ENCODE measurements around the gene FLNB.

The FLNB gene

GRCh38 chr3:58035524-58036255, 27.5 kb downstream of the FLNB start:
- DNase-seq (ENCODE audit: low spot score in 2 of 2) (no peak), ATAC-seq (replicated peaks; ENCODE audit: extremely low read depth, poor library complexity, severe bottlenecking) (no peak)
- H3K4me1 Mint-ChIP-seq, result peaks cover 20% of the 10 kb centered on the region
- H3K27me3 Mint-ChIP-seq, result no peaks in the 10 kb centered on the region
- no peaks in the 10 kb centered on the region for H3K9me3 Mint-ChIP-seq
- peak overlapping the region; percentile 96 for H3K27ac Mint-ChIP-seq (ENCODE audit: low read depth)
- peaks cover 3% of the 10 kb centered on the region for H3K36me3 Mint-ChIP-seq (ENCODE audit: insufficient read depth)
- peak overlapping the region; percentile 57 for H3K4me3 Mint-ChIP-seq

GRCh38 chr3:58036293-58037032, 28.2 kb downstream of the FLNB start:
- Mint-ChIP-seq H3K27ac (ENCODE audit: low read depth) (peak overlapping the region; percentile 96), H3K36me3 (ENCODE audit: insufficient read depth) (peaks cover 5% of the 10 kb centered on the region), H3K9me3 (no peaks in the 10 kb centered on the region), H3K27me3 (no peaks in the 10 kb centered on the region), H3K4me3 (no peak overlapping the region), H3K4me1 (peaks cover 28% of the 10 kb centered on the region)
- ATAC-seq (replicated peaks; ENCODE audit: extremely low read depth, poor library complexity, severe bottlenecking) (no peak), DNase-seq (ENCODE audit: low spot score in 2 of 2) (no peak)

- Mint-ChIP-seq H3K27ac (ENCODE audit: low read depth) (peak overlapping the region; percentile 54), H3K4me3 (no peak overlapping the region), H3K4me1 (peaks cover 34% of the 10 kb centered on the region), H3K27me3 (no peaks in the 10 kb centered on the region), H3K9me3 (no peaks in the 10 kb centered on the region), H3K36me3 (ENCODE audit: insufficient read depth) (peaks cover 3% of the 10 kb centered on the region)
- DNase-seq (ENCODE audit: low spot score in 2 of 2), result no peak
- no peak for ATAC-seq (replicated peaks; ENCODE audit: extremely low read depth, poor library complexity, severe bottlenecking)
Measured at GRCh38 chr3:58037141-58037910, 29.1 kb downstream of the FLNB start.

- ATAC-seq (replicated peaks; ENCODE audit: extremely low read depth, poor library complexity, severe bottlenecking), result no peak
- Mint-ChIP-seq H3K27ac (ENCODE audit: low read depth) (no peak overlapping the region), H3K27me3 (no peaks in the 10 kb centered on the region), H3K4me3 (no peak overlapping the region), H3K4me1 (peaks cover 34% of the 10 kb centered on the region), H3K9me3 (no peaks in the 10 kb centered on the region), H3K36me3 (ENCODE audit: insufficient read depth) (peaks cover 3% of the 10 kb centered on the region)
- DNase-seq (ENCODE audit: low spot score in 2 of 2), result no peak
Measured at GRCh38 chr3:58038675-58039292, 30.6 kb downstream of the FLNB start.

GRCh38 chr3:58039601-58040000, 31.4 kb downstream of the FLNB start:
- H3K36me3 Mint-ChIP-seq (ENCODE audit: insufficient read depth), result peaks cover 3% of the 10 kb centered on the region
- H3K27me3 Mint-ChIP-seq, result no peaks in the 10 kb centered on the region
- H3K4me3 Mint-ChIP-seq, result no peak overlapping the region
- no peak for ATAC-seq (replicated peaks; ENCODE audit: extremely low read depth, poor library complexity, severe bottlenecking)
- no peaks in the 10 kb centered on the region for H3K9me3 Mint-ChIP-seq
- no peak overlapping the region for H3K27ac Mint-ChIP-seq (ENCODE audit: low read depth)
- DNase-seq (ENCODE audit: low spot score in 2 of 2), result no peak
- H3K4me1 Mint-ChIP-seq, result peaks cover 33% of the 10 kb centered on the region

GRCh38 chr3:58041182-58041825, 33.1 kb downstream of the FLNB start:
- H3K27me3 Mint-ChIP-seq, result no peaks in the 10 kb centered on the region
- DNase-seq (ENCODE audit: low spot score in 2 of 2), result no peak
- no peak overlapping the region for H3K27ac Mint-ChIP-seq (ENCODE audit: low read depth)
- H3K36me3 Mint-ChIP-seq (ENCODE audit: insufficient read depth), result peaks cover 1% of the 10 kb centered on the region
- H3K4me1 Mint-ChIP-seq, result peaks cover 16% of the 10 kb centered on the region
- no peak for ATAC-seq (replicated peaks; ENCODE audit: extremely low read depth, poor library complexity, severe bottlenecking)
- H3K9me3 Mint-ChIP-seq, result no peaks in the 10 kb centered on the region
- no peak overlapping the region for H3K4me3 Mint-ChIP-seq

GRCh38 chr3:58041826-58042324, 33.7 kb downstream of the FLNB start:
- Mint-ChIP-seq H3K4me3 (no peak overlapping the region), H3K27ac (ENCODE audit: low read depth) (no peak overlapping the region), H3K27me3 (no peaks in the 10 kb centered on the region), H3K9me3 (no peaks in the 10 kb centered on the region), H3K4me1 (peaks cover 13% of the 10 kb centered on the region), H3K36me3 (ENCODE audit: insufficient read depth) (peaks cover 1% of the 10 kb centered on the region)
- DNase-seq (ENCODE audit: low spot score in 2 of 2) (no peak), ATAC-seq (replicated peaks; ENCODE audit: extremely low read depth, poor library complexity, severe bottlenecking) (no peak)

- no peaks in the 10 kb centered on the region for H3K9me3 Mint-ChIP-seq
- H3K36me3 Mint-ChIP-seq (ENCODE audit: insufficient read depth), result peaks cover 1% of the 10 kb centered on the region
- H3K27ac Mint-ChIP-seq (ENCODE audit: low read depth), result no peak overlapping the region
- ATAC-seq (replicated peaks; ENCODE audit: extremely low read depth, poor library complexity, severe bottlenecking) (no peak), DNase-seq (ENCODE audit: low spot score in 2 of 2) (no peak)
- peaks cover 13% of the 10 kb centered on the region for H3K4me1 Mint-ChIP-seq
- H3K27me3 Mint-ChIP-seq, result no peaks in the 10 kb centered on the region
- H3K4me3 Mint-ChIP-seq, result no peak overlapping the region
Measured at GRCh38 chr3:58042947-58043707, 34.9 kb downstream of the FLNB start.

GRCh38 chr3:58043933-58044332, 35.7 kb downstream of the FLNB start:
- Mint-ChIP-seq H3K27me3 (no peaks in the 10 kb centered on the region), H3K36me3 (ENCODE audit: insufficient read depth) (peaks cover 1% of the 10 kb centered on the region), H3K4me1 (peaks cover 13% of the 10 kb centered on the region), H3K9me3 (no peaks in the 10 kb centered on the region), H3K27ac (ENCODE audit: low read depth) (no peak overlapping the region), H3K4me3 (no peak overlapping the region)
- ATAC-seq (replicated peaks; ENCODE audit: extremely low read depth, poor library complexity, severe bottlenecking) (no peak), DNase-seq (ENCODE audit: low spot score in 2 of 2) (no peak)

GRCh38 chr3:58044691-58045483, 36.7 kb downstream of the FLNB start:
- H3K4me3 Mint-ChIP-seq, result no peak overlapping the region
- DNase-seq (ENCODE audit: low spot score in 2 of 2) (no peak), ATAC-seq (replicated peaks; ENCODE audit: extremely low read depth, poor library complexity, severe bottlenecking) (no peak)
- H3K4me1 Mint-ChIP-seq, result peaks cover 13% of the 10 kb centered on the region
- no peaks in the 10 kb centered on the region for H3K9me3 Mint-ChIP-seq
- H3K27ac Mint-ChIP-seq (ENCODE audit: low read depth), result no peak overlapping the region
- H3K36me3 Mint-ChIP-seq (ENCODE audit: insufficient read depth), result peaks cover 1% of the 10 kb centered on the region
- no peaks in the 10 kb centered on the region for H3K27me3 Mint-ChIP-seq

- Mint-ChIP-seq H3K9me3 (no peaks in the 10 kb centered on the region), H3K36me3 (ENCODE audit: insufficient read depth) (no peaks in the 10 kb centered on the region), H3K4me3 (no peak overlapping the region), H3K27me3 (no peaks in the 10 kb centered on the region), H3K4me1 (peaks cover 5% of the 10 kb centered on the region), H3K27ac (ENCODE audit: low read depth) (no peak overlapping the region)
- no peak for ATAC-seq (replicated peaks; ENCODE audit: extremely low read depth, poor library complexity, severe bottlenecking)
- no peak for DNase-seq (ENCODE audit: low spot score in 2 of 2)
Measured at GRCh38 chr3:58047826-58048225, 39.6 kb downstream of the FLNB start.

Measured in central memory CD8-positive, alpha-beta T cell (primary cell).